Right ventricle myocardium inferior (tissue), 1 donor: ENCODE measurements around the gene RNF2. TPM values are rescaled to one million over a fixed set of nuclear protein-coding genes. Genes with fewer than 3 reads are reported as not detected.
A peak's percentile ranks its signal among the peaks of the same experiment; 100 is the strongest.
"Not testable (repeated sequence)": the region's sequence is repeated elsewhere in the genome, so short reads cannot be mapped to it uniquely, and the experiment has no call there.

Source experiments
- ATAC-seq: fragments of 200-7000 bp; cut with Tn5 transposase; one replicate; pipeline ENCODE4 v1.9.1; 2020; ENCODE audit warnings: mild to moderate bottlenecking, moderate library complexity
- DNase-seq: peaks from one replicate; pipeline ENCODE4 v3.0.0; 2021; ENCODE audit errors: missing footprints
- intact Hi-C: fragments of 100-400 bp; cut with DNase I; formaldehyde crosslinking; loops from one replicate; pipeline ENCODE4 v1.11.0; 2022
- long read RNA-seq: library from polyadenylated mRNA; unstranded; transcript quantifications from one replicate; pipeline ENCODE4 v2.0.0, GENCODE V29; 2021
- total RNA-seq: library from RNA; stranded (reverse); fragmentation: NEBNext Ultra II Directional; extraction: Animal tissue kit (Norgen Biotek cat#: 25700); gene quantifications from one replicate; pipeline ENCODE4 v1.2.1, GENCODE V29; 2021
- donor health status: DM: no; HTN: yes; CAD: no; lungs with severe emphysema.

The RNF2 gene
- total RNA-seq, result 13.3 TPM
- long read RNA-seq, partial matches to known transcripts, result 1 of 5 reads
- long read RNA-seq, other reads (novel, unspliced or antisense), result 0 of 5 reads

GRCh38 chr1:185044981-185045813 lies at the start of gene RNF2:
TSS of gene RNF2 (plus strand) at chr1:185045558. CDS start at chr1:185087554, 41,996 bp downstream.
- intact Hi-C loops, result loop anchor here (2.0 kb wide), 1 partner anchor 112 kb away; the partner anchor contains the start of genes SWT1 and TRMT1L
- DNase-seq, result peak; percentile 92
- ATAC-seq, result peak; percentile 95

GRCh38 chr1:184999974-185000373 lies 45.4 kb upstream of the RNF2 start:
- ATAC-seq, intact Hi-C loops, DNase-seq: not testable (repeated sequence)

- DNase-seq, ATAC-seq, intact Hi-C loops: not testable (repeated sequence)
These were observed 44.0 kb upstream of the RNF2 start for GRCh38 chr1:185001312-185001880.

- ATAC-seq (no peak), DNase-seq (no peak)
- intact Hi-C loops, result no loop called here
These were observed 36.5 kb upstream of the RNF2 start for GRCh38 chr1:185008838-185009237.

GRCh38 chr1:185010361-185010760 lies 35.0 kb upstream of the RNF2 start:
- no peak for DNase-seq
- ATAC-seq, result no peak
- intact Hi-C loops, result no loop called here

DNA sequence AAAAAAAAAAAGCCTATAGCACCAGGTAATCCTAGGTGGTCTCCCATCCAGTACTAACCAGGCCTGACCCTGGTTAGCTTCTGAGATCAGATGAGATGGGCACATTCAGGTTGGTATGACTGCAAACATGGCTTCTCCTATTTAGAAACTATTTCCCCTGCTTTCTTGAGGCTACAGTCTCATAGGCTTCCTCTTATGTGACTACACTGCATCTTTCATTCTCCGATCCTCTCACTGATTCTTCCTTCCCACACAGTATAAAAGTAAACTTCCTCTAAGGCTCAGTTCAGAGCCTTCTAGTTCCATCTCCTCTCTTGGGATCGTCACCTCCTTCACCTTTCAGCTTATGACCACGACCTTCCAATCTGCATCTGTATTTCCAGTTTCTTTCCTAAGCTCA lies 30.4 kb upstream of the RNF2 start:
- intact Hi-C loops, result no loop called here
- DNase-seq (no peak), ATAC-seq (no peak)

GRCh38 chr1:185015631-185016030 lies 29.7 kb upstream of the RNF2 start:
- ATAC-seq, result no peak
- no peak for DNase-seq
- intact Hi-C loops, result no loop called here

GRCh38 chr1:185016880-185017279 lies 28.5 kb upstream of the RNF2 start:
- intact Hi-C loops, result no loop called here
- DNase-seq (no peak), ATAC-seq (no peak)

DNA sequence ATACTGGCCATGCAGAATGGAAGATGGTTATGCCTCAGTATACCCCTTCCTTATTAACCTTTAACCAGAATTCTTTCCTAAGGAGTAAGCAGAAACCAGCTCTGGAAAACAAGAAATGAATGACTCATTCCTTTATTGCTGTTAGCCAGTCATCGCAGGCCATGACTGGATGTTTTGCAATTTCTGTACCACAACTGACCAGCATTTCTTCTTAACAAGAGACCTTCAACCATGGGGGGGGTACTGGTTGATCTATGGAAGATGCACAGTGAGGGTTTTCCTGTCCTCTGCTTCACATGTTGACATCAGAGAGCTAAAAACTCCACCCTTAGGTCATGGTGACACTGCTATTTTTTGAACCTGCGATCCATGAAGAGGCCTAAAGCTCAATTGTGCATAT lies 28.0 kb upstream of the RNF2 start:
- ATAC-seq (no peak), DNase-seq (no peak)
- intact Hi-C loops, result no loop called here

- intact Hi-C loops, result no loop called here
- DNase-seq, result no peak
- ATAC-seq, result no peak
These were observed 27.4 kb upstream of the RNF2 start for GRCh38 chr1:185017966-185018365.

GRCh38 chr1:185027252-185027882 lies 18.0 kb upstream of the RNF2 start:
- ATAC-seq, result no peak
- intact Hi-C loops, result no loop called here
- DNase-seq, result peak; percentile 42

GRCh38 chr1:185033686-185034085 lies 11.7 kb upstream of the RNF2 start:
- ATAC-seq, result no peak
- no peak for DNase-seq
- intact Hi-C loops, result no loop called here

GRCh38 chr1:185035258-185035657 lies 10.1 kb upstream of the RNF2 start:
- intact Hi-C loops, result no loop called here
- DNase-seq, result no peak
- no peak for ATAC-seq

- intact Hi-C loops, result no loop called here
- ATAC-seq, result no peak
- no peak for DNase-seq
These were observed 6.5 kb upstream of the RNF2 start for GRCh38 chr1:185038813-185039376.

DNA sequence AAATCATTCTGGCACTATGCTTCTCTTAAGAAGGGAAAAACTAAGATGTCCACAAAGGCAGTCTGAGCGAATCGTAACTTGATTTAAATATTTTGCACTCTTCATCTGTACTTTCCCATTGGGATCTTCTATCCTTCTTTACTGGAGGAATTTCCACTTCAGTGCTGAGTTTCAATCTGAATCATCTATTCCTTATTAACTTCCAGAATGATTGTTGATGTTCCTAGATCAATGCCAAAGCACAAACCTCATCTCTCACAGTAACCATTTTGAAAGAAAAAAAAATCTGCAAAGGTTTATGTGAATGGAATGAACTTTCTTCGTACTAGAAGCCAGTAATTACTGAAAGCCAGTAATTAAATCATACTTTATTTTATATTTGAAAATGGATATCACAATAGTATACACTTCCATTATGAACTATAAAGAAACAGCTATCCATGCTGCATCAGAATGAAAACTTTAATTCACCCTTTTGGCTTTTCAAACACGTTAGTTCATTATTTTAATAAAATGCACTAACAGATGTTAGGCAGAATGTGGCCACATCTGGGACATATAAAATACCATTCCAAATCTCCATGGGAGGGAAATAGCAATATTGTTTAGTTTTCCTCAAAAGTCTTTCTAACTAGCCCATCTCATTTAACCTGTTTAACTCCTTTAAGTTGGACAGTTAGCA lies 5.5 kb upstream of the RNF2 start:
- ATAC-seq, result no peak
- no peak for DNase-seq
- intact Hi-C loops, result no loop called here

DNA sequence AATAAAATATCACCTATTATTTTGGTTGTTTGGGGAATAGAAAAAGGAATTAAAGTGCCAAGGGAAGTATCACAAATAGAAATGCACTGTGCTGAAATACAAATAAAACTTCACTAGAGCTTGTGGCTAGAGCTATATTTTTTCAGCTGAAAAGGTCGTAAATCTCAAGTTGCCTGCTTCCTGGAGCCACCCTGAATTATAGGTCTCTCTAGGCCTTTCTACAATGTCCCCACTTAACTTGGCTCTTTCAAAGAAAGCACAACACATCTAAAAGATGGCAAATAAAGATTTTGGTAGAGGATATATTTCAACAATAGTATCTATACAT lies 5.0 kb upstream of the RNF2 start:
- DNase-seq (no peak), ATAC-seq (no peak)
- intact Hi-C loops, result no loop called here

- intact Hi-C loops, result no loop called here
- no peak for ATAC-seq
- no peak for DNase-seq
These were observed 3.6 kb upstream of the RNF2 start for GRCh38 chr1:185041742-185042141.

DNA sequence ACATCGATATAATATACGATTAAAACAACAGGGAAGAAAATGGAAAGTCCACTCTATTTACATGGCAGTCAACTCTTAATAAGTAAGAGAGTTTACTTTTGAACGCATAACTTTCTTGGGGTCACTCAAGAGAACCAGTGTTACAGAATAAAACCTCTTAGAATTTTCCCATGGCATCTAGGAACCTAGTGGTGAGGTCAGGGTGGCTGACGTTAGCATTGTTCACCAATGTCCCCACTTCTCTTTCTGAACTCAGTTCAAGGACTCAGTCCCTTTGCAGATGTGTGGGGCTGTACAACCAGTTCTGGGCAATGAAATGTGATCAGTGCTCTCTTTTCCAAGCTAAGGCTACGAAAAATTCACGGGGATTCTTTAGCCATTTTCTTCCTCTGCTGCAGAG lies 2.6 kb upstream of the RNF2 start:
- ATAC-seq (no peak), DNase-seq (no peak)
- intact Hi-C loops, result no loop called here

- DNase-seq (no peak), ATAC-seq (no peak)
- intact Hi-C loops, result loop anchor here (2.0 kb wide), 1 partner anchor 112 kb away; the partner anchor contains the start of genes SWT1 and TRMT1L
These were observed 971 bp upstream of the RNF2 start for GRCh38 chr1:185044387-185044786.
